Pancreas (tissue), 10 donors: ENCODE results near the gene KLHL12. TPM values are rescaled to one million over a fixed set of nuclear protein-coding genes. Genes with fewer than 3 reads are reported as not detected.

Experiments
- ATAC-seq, 4 donors: fragments of 200-7000 bp; cut with Tn5 transposase; one replicate each; pipeline versions ENCODE4 v1.8.0 to v1.9.1; 2020; ENCODE audit warnings: mild to moderate bottlenecking in 4 of 4, moderate library complexity in 4 of 4
- DNase-seq, 6 donors: peaks; one replicate each; pipeline ENCODE4 v3.0.0-alpha.2; 2020
- FAIRE-seq: peaks from 2 replicates; lab custom pipeline; 2012; peaks lifted over from hg19 to GRCh38; lab: Jason Lieb, UNC
- H3K27ac ChIP-seq, 4 donors: fragments of 200-600 bp; sonication (generic); 1 replicate in 3 of 4; 2 replicates in 1 of 4; pipeline versions ENCODE4 v1.5.0 to v1.8.0; 2020
- H3K27me3 ChIP-seq, 4 donors: fragments of 200-600 bp; one replicate each; pipeline ENCODE4 v1.8.0; 2021
- H3K36me3 ChIP-seq, 3 donors: fragments of 200-600 bp; sonication (generic) in 1 of 3; one replicate each; pipeline versions ENCODE4 v1.5.0 to v1.8.0; 2020 to 2021
- H3K4me1 ChIP-seq, 3 donors: fragments of 200-600 bp; one replicate each; pipeline ENCODE4 v1.8.0; 2021
- H3K4me3 ChIP-seq, 4 donors: fragments of 200-600 bp; sonication (generic) in 2 of 4; one replicate each; pipeline versions ENCODE4 v1.5.0 to v1.8.0; 2020 to 2021
- H3K9me3 ChIP-seq, 4 donors: fragments of 200-600 bp; one replicate each; pipeline ENCODE4 v1.8.0; 2021
- CTCF ChIP-seq, 4 donors: fragments of 200-600 bp; sonication (generic) in 3 of 4; IDR thresholded peaks; one replicate each; pipeline versions ENCODE4 v1.5.0 to v1.8.0; 2021; ENCODE audit warnings: antibody characterized with exemption in 4 of 4
- WGBS, 2 donors: extraction: QIAGEN DNeasy Blood & Tissue Kit; methylation state at CpG; one replicate each; pipeline ENCODE4 v1.1.7; 2013; 5-methylcytosine and 5-hydroxymethylcytosine counted together
- intact Hi-C, 3 donors: fragments of 100-400 bp; cut with DNase I; formaldehyde crosslinking; loops; one replicate each; pipeline versions ENCODE4 v1.11.1 to v1.14.2; 2022
- polyA plus RNA-seq, 2 donors: library from polyadenylated mRNA; stranded (reverse); fragments of 200-250 nt; gene quantifications; one replicate each; pipeline ENCODE4 v1.2.3, GENCODE V29; 2013
- total RNA-seq, 6 donors: library from RNA; stranded (reverse); fragmentation: NEBNext Ultra II Directional in 4 of 6; extraction: Animal tissue kit (Norgen Biotek cat#: 25700) in 4 of 6; gene quantifications; one replicate each; pipeline versions ENCODE4 v1.2.1 to v1.2.4, GENCODE V29; 2021 to 2023
- donor health status: healthy with polysubstance abuse.
- donor health status: DM: no; HTN: no; CAD: no; lungs with moderate emphysema.
- donor health status: DM: no; HTN: no; CAD: no.
- donor health status: control.
- donor health status: control.
- donor health status: Bipolar disorder and iron deficiency.
- donor health status: DM: yes; HTN: yes; CAD: no.
- donor health status: DM: no; HTN: no; CAD: no.
- donor health status: DM: no; HTN: no; CAD: no.
- donor health status: DM: yes; HTN: yes; CAD: no.

KLHL12 gene
- total and polyA plus RNA-seq, 8 donors: 8.2 to 17.8 (median 11.7) TPM

GRCh38 chr1:202901555-202901954, 25.5 kb downstream of the KLHL12 start:
- TF ChIP-seq CTCF (IDR thresholded peaks at IDR 0.05): no peak
- no peaks in the 10 kb centered on the region for H3K4me1 ChIP-seq
- FAIRE-seq (no peak), ATAC-seq (no peak), DNase-seq (no peak)
- WGBS, 2 donors: 96% methylated on average over 4 of the region's 4 CpGs
- intact Hi-C loops: no loop called here
- H3K4me3 ChIP-seq: no peak overlapping the region
- H3K9me3 ChIP-seq: no peaks in the 10 kb centered on the region
- H3K27me3 ChIP-seq: no peaks in the 10 kb centered on the region
- peaks cover 0 to 26% (median 6%) of the 10 kb centered on the region in 3 donors for H3K36me3 ChIP-seq
- H3K27ac ChIP-seq: no peak overlapping the region

DNA sequence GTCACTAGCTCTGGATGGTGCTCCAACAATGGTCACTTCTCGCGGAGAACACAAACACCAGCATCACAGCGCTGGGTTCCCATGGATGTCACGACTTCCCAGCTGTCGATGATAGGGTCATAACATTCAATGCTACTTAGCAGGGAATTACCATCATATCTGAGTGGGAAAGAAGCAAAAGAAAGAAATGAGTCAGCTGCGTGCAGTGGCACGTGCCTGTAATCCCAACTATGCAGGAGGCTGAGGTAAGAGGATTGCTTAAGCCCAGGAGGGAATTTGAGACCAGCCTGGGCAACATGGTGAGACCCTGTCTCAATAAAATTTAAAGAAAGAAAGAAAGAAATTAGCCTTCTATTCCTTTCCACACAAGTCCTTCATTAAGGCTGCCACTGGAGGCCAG, 34.5 kb downstream of the KLHL12 start:
- Histone ChIP-seq H3K9me3 (no peaks in the 10 kb centered on the region), H3K27me3 (no peaks in the 10 kb centered on the region), H3K4me3 (no peak overlapping the region), H3K36me3 (peaks cover 3 to 54% (median 13%) of the 10 kb centered on the region in 3 donors), H3K27ac (no peak overlapping the region), H3K4me1 (peaks cover 0 to 9% (median 0%) of the 10 kb centered on the region in 3 donors)
- 95 to 97% methylated on average over 7 of the region's 7 CpGs for WGBS, 2 donors
- no peak for DNase-seq
- intact Hi-C loops: no loop called here
- TF ChIP-seq CTCF (IDR thresholded peaks at IDR 0.05): no peak
- no peak for FAIRE-seq
- no peak for ATAC-seq

DNA sequence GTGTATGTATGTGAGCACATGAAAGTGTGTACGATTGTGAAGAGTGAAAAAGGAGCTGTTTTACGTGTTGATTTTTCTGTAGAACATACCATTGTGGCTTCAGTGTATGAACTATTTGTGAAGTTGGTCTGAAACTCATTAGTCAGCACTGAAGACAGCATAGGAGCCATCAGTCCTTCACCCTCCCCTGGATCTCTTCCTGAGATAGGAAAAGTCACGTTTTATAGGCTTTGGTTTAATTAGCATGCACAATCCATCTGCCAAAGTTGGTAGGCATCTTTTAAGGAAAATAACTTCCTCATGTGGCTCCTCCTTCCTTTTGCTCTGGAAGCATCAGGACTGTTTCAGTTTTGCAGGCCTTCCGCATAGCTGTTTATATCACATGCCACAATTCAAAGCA, 36.6 kb downstream of the KLHL12 start:
- no peak for FAIRE-seq
- Histone ChIP-seq H3K9me3 (no peaks in the 10 kb centered on the region), H3K36me3 (peaks cover 3 to 39% (median 13%) of the 10 kb centered on the region in 3 donors), H3K4me3 (no peak overlapping the region), H3K4me1 (peaks cover 0 to 11% (median 0%) of the 10 kb centered on the region in 3 donors), H3K27ac (no peak overlapping the region), H3K27me3 (no peaks in the 10 kb centered on the region)
- ATAC-seq: no peak
- no peak for DNase-seq
- no peak for TF ChIP-seq CTCF (IDR thresholded peaks at IDR 0.05)
- 71 to 78% methylated on average over 4 of the region's 4 CpGs for WGBS, 2 donors
- intact Hi-C loops: no loop called here

GRCh38 chr1:202888531-202889360, 38.3 kb downstream of the KLHL12 start, which contains the start of gene RABIF:
TSS of gene RABIF (minus strand) at chr1:202889149. CDS start at chr1:202889098, 51 bp downstream.
- no peak for FAIRE-seq
- Histone ChIP-seq H3K27me3 (no peaks in the 10 kb centered on the region), H3K27ac (peak within 1 kb of the TSS; percentile 73 to 92 (median 84)), H3K36me3 (peaks cover 3 to 24% (median 13%) of the 10 kb centered on the region in 3 donors), H3K9me3 (no peaks in the 10 kb centered on the region), H3K4me1 (peaks cover 0 to 11% (median 0%) of the 10 kb centered on the region in 3 donors), H3K4me3 (peak within 1 kb of the TSS; percentile 51 to 78 (median 68))
- TF ChIP-seq CTCF (IDR thresholded peaks at IDR 0.05): no peak
- DNase-seq: peak; percentile 95 to 99 (median 98)
- 0% methylated on average over 64 to 84 of the region's 84 CpGs for WGBS, 2 donors
- peak; percentile 95 to 99 (median 97) for ATAC-seq
- intact Hi-C loops: no loop called here

- H3K36me3 ChIP-seq: peaks cover 3 to 18% (median 10%) of the 10 kb centered on the region in 3 donors
- FAIRE-seq: no peak
- ATAC-seq: no peak
- DNase-seq: no peak
- intact Hi-C loops: no loop called here
- H3K27me3 ChIP-seq: no peaks in the 10 kb centered on the region
- no peaks in the 10 kb centered on the region for H3K9me3 ChIP-seq
- peak overlapping the region; percentile 73 to 92 (median 84) for H3K27ac ChIP-seq
- peak overlapping the region; percentile 51 to 78 (median 68) for H3K4me3 ChIP-seq
- TF ChIP-seq CTCF (IDR thresholded peaks at IDR 0.05): no peak
- peaks cover 0 to 11% (median 0%) of the 10 kb centered on the region in 3 donors for H3K4me1 ChIP-seq
- 0 to 1% methylated on average over 10 of the region's 10 CpGs for WGBS, 2 donors
Measured at GRCh38 chr1:202888221-202888530, 38.9 kb downstream of the KLHL12 start.
